ENCODE data around the gene NAA16. TPM values are rescaled to one million over a fixed set of nuclear protein-coding genes. Genes with fewer than 3 reads are reported as not detected.

The NAA16 gene
- total and polyA plus RNA-seq, 9 donors, result 14.5 to 31.1 (median 25.9) TPM

DNA sequence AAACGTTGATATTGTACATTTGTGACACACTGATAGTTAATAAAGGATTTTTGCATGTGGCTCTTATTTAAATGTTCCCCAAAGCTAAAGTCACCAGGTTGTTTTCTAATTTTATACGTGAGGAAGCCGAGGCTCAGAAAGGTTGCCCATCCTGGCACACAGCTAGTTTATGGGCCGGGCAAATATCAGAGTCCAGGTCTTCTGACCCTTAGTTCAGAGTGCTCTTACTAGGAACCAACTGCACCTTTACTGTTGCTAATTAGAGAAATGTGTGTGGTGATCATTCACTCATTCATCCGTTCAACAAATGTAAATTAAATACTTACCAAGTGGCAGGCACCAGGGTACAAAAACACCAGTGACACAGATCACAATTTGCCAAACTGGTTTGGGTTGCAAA is 100.0 kb downstream of the NAA16 start:
- no peak overlapping the region for H3K27ac ChIP-seq
- H3K4me3 ChIP-seq, result no peak overlapping the region
- intact Hi-C loops (cut with DNase I), result no loop called here
- H3K9me3 ChIP-seq, result no peaks in the 10 kb centered on the region
- DNase-seq, result no peak
- TF ChIP-seq, protein P1, sequence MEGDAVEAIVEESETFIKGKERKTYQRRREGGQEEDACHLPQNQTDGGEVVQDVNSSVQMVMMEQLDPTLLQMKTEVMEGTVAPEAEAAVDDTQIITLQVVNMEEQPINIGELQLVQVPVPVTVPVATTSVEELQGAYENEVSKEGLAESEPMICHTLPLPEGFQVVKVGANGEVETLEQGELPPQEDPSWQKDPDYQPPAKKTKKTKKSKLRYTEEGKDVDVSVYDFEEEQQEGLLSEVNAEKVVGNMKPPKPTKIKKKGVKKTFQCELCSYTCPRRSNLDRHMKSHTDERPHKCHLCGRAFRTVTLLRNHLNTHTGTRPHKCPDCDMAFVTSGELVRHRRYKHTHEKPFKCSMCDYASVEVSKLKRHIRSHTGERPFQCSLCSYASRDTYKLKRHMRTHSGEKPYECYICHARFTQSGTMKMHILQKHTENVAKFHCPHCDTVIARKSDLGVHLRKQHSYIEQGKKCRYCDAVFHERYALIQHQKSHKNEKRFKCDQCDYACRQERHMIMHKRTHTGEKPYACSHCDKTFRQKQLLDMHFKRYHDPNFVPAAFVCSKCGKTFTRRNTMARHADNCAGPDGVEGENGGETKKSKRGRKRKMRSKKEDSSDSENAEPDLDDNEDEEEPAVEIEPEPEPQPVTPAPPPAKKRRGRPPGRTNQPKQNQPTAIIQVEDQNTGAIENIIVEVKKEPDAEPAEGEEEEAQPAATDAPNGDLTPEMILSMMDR (IDR thresholded peaks at IDR 0.05), result no peak
- no peak for TF ChIP-seq POLR2A (IDR thresholded peaks at IDR 0.05)
- no peak for TF ChIP-seq EP300 (IDR thresholded peaks at IDR 0.05)
- no peaks in the 10 kb centered on the region for H3K4me1 ChIP-seq (ENCODE audit: insufficient read depth)
- WGBS, 3 donors, result 85 to 89% (median 87%) methylated on average over 5 of the region's 5 CpGs
- H3K27me3 ChIP-seq, result no peaks in the 10 kb centered on the region
- no peaks in the 10 kb centered on the region for H3K36me3 ChIP-seq

DNA sequence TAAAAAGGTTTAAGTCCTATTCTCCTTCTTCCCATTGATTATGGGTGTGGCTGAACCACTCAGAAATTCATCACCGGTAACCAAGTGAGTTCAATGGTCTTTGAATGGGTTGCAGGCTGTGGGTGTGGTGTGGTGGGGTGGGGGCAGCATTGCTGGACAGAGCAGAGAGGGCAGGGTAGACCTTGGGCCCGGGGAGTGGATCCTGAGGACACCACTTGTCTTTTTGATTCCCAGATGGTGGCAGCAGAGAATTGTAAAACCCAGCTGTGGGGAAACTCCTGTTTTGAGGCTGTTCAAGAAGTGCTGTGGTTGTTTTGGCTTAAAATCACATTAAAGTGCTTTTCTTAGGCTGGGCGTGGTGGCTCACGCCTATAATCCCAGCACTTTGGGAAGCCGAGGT is 100.5 kb downstream of the NAA16 start:
- Histone ChIP-seq H3K9me3 (no peaks in the 10 kb centered on the region), H3K4me1 (ENCODE audit: insufficient read depth) (no peaks in the 10 kb centered on the region), H3K27ac (no peak overlapping the region), H3K36me3 (no peaks in the 10 kb centered on the region), H3K4me3 (no peak overlapping the region), H3K27me3 (no peaks in the 10 kb centered on the region)
- 32 to 39% (median 35%) methylated on average over 5 of the region's 5 CpGs for WGBS, 3 donors
- no peak for DNase-seq
- TF ChIP-seq, protein P1 (IDR thresholded peaks at IDR 0.05), result no peak
- no peak for TF ChIP-seq EP300 (IDR thresholded peaks at IDR 0.05)
- TF ChIP-seq POLR2A (IDR thresholded peaks at IDR 0.05), result no peak
- intact Hi-C loops (cut with DNase I), result no loop called here

DNA sequence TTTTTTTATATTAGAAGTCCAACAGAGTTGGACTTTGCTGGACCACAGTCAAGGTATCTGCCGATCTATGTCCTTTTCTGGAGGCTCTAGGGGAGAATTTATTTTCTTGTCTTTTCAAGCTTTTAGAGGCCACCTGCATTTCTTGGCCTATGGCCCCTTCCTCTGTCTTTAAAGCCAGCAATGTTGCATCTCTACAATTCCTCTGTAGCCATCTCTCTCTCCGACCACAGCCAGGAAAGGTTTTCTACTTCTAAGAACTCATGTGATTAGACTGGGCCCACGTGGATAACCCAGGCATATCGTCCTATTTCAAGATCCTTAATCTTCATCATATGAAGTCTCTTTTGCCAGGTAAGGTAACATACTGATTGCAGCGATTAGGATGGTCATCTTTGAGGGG is 102.8 kb downstream of the NAA16 start:
- H3K4me1 ChIP-seq (ENCODE audit: insufficient read depth), result no peaks in the 10 kb centered on the region
- intact Hi-C loops (cut with DNase I), result no loop called here
- no peaks in the 10 kb centered on the region for H3K36me3 ChIP-seq
- no peak overlapping the region for H3K4me3 ChIP-seq
- no peak for DNase-seq
- no peak overlapping the region for H3K27ac ChIP-seq
- no peaks in the 10 kb centered on the region for H3K27me3 ChIP-seq
- WGBS, 3 donors, result 89 to 96% (median 95%) methylated on average over 5 of the region's 5 CpGs
- no peak for TF ChIP-seq POLR2A (IDR thresholded peaks at IDR 0.05)
- no peak for TF ChIP-seq EP300 (IDR thresholded peaks at IDR 0.05)
- TF ChIP-seq, protein P1 (IDR thresholded peaks at IDR 0.05), result no peak
- H3K9me3 ChIP-seq, result no peaks in the 10 kb centered on the region

DNA sequence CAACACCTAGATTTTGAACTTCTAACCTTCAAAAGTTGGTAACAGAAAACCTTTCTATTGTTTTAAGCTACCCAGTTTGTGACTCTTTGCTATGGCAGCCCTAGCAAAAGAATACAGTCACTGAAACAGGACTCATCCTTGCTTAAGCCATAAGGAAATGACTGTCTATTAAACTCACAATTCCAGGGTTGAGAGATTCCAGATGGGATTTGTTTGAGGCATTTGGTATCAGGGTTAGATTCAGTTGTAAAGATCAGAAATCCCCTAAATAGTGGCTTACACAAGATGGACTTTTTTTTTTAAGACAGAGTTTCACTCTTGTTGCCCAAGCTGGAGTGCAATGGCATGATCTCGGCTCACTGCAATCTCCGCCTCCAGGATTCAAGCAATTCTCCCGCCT is 105.2 kb downstream of the NAA16 start:
- intact Hi-C loops (cut with DNase I), result no loop called here
- WGBS, 3 donors, result 30 to 33% (median 33%) methylated on average over 3 of the region's 3 CpGs

More for the DNA sequence above, 105.2 kb downstream of the NAA16 start:
- Histone ChIP-seq H3K27me3 (no peaks in the 10 kb centered on the region), H3K4me3 (no peak overlapping the region), H3K9me3 (no peaks in the 10 kb centered on the region), H3K4me1 (ENCODE audit: insufficient read depth) (no peaks in the 10 kb centered on the region), H3K27ac (no peak overlapping the region), H3K36me3 (no peaks in the 10 kb centered on the region)
- TF ChIP-seq POLR2A (IDR thresholded peaks at IDR 0.05), result no peak
- TF ChIP-seq EP300 (IDR thresholded peaks at IDR 0.05), result no peak
- TF ChIP-seq, protein P1 (IDR thresholded peaks at IDR 0.05), result no peak
- DNase-seq, result no peak
